SK-N-MC (cell line): ENCODE measurements around the gene HOXC12.

Experiments used
- EZH2 ChIP-seq: fragments of 200-600 bp; sonication (generic); IDR thresholded peaks from one replicate; pipeline ENCODE4 v1.6.1; 2017; ENCODE audit warnings: antibody characterized with exemption
- POLR2AphosphoS5 ChIP-seq: IDR thresholded peaks from 2 replicates; pipeline ENCODE4 v1.6.1; 2012; ENCODE audit warnings: mild to moderate bottlenecking, low read depth, low read length, borderline replicate concordance

- TF ChIP-seq POLR2AphosphoS5 (no peak), EZH2 (no peak)
Observed at GRCh38 chr12:53981634-53982565, 27.2 kb downstream of the HOXC12 start.
